HG02759 (cell line): ENCODE data around the gene OOSP4A.
"Not testable (repeated sequence)": the region's sequence is repeated elsewhere in the genome, so short reads cannot be mapped to it uniquely, and the experiment has no call there.

Experiments
- ATAC-seq: cut with Tn5 transposase; IDR thresholded peaks from one replicate; pipeline ENCODE4 v1.9.1; 2021; ENCODE audit warnings: mild to moderate bottlenecking, moderate library complexity; ENCODE audit not compliant: unreplicated experiment

OOSP4A gene

DNA sequence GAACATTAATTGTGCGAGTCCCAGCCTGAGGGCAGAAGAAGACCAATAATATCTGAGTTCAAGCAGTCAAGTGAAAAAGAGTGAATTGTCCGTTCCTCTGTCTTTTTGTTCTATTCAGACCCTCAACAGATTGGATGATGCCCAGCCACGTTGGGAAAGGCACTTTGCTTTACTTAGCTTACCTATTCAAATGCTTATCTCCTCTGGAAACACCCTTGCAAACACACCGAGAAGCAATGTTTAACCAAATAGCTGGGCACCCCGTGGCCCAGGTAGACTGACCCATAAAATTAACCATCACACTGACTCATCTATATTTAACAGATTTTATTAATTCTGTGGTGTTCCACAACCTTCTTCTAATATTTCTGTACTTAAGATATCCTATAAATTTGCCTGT, 9.3 kb downstream of the OOSP4A start:
- no peak for ATAC-seq

DNA sequence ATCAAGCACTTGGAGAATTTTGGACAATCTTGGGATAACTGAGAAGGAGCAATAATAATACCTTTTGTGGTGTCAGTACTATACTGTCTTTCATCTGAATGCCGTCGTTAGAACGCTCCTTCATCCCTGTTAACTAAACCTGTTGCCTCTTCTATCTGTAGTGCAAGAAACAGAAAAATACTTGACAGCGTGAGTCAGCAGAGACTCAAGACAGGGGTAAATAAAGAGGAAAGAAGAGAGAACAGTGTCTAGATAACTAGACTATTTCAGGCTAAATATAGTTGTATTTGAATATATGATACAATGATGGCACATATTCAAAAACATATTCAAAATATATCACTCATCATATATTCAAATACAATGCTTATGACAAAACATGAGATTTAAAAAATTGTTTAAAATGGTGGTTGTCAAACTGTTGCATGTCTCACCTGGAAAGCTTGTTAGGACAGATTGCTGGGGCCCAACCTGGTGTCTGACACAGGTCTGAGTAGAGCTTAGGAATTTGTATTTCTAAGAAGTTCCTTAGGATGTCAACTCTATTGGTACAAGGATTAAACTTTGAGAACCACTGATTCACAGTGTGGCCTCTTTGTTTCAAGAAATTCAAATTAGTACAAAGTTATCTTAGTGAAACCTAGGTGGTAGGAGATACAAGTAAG, 17.4 kb downstream of the OOSP4A start:
- no peak for ATAC-seq

DNA sequence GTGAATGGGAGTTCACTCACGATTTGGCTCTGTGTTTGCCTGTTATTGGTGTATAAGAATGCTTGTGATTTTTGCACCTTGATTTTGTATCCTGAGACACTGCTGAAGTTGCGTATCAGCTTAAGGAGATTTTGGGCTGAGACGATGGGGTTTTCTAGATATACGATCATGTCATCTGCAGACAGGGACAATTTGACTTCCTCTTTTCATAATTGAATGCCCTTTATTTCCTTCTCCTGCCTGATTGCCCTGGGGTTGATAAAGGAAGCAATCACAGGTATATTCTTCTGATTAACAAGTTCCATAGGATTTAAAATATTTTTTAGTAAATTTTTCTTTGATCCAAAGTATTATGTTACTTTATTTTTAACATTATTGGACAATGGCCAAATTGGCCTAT, 18.2 kb downstream of the OOSP4A start:
- ATAC-seq = not testable (repeated sequence)

DNA sequence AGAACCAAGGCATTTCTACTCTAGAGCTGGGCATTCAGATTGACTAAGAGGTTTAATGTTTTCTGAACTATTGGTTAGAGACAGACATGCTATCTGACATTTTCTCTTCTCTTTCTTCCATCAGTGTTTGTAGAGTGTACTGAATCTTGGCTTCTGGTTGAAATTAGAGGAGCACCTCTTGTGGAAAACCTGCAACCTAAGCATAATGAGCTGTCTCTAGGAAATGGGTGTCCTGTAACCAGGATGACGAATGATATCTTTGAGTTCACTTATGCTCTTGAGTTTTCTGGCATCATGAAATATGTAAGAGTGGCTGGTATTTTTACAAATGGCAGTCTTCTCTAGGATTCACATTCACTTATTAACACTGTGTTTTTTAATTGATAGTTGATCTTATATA, 19.4 kb downstream of the OOSP4A start:
- ATAC-seq = no peak

DNA sequence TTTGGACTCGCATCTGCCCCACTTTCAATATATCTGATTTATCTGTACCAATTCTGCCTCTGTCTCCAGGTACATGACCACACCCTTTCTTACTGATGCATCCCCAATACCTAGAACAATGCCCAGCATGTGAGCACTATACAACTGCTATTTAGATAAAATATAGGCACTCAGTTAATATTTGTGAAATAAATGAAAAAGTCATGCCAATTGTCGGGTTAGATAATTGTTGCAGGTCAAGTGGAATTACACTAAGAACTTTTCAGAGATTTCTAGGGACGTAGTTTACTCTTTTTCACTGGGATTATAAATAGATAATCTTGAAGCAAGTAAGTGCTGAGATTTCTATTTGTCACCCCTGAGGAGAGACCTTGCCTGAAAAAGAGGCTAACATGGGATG, 20.5 kb downstream of the OOSP4A start:
- no peak for ATAC-seq

DNA sequence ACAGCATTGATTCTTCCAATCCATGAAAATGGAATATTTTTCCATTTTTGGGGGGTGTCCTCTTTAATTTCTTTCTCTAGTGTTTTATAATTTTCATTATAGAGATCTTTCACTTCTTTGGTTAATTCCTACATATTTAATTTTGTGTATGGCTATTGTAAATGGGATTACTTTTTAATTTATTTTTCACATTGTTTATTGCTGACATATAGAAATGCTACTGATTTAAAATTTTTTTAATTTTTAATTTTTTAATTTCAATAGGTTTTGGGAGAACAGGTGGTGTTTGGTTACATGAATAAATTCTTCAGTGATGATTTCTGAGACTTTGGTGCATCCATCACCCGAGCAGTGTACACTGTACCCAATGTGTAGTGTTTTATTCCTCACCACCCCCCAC, 26.6 kb downstream of the OOSP4A start:
- no peak for ATAC-seq

DNA sequence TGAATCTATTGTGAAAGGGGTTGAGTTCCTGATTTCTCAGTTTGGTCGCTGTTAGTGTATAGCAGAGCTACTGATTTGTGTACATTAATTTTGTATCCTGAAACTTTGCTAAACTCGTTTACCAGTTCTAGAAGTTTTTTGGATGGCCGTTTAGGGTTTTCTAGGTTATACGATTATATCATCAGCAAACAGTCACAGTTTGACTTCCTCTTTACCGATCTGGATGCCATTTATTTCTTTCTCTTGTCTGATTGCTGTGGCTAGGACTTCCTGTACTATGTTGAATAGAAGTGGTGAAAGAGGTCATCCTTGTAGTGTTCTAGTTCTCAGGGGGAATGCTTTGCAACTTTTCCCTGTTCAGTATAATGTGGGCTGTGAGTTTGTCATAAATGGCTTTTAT, 28.6 kb downstream of the OOSP4A start:
- ATAC-seq = no peak

DNA sequence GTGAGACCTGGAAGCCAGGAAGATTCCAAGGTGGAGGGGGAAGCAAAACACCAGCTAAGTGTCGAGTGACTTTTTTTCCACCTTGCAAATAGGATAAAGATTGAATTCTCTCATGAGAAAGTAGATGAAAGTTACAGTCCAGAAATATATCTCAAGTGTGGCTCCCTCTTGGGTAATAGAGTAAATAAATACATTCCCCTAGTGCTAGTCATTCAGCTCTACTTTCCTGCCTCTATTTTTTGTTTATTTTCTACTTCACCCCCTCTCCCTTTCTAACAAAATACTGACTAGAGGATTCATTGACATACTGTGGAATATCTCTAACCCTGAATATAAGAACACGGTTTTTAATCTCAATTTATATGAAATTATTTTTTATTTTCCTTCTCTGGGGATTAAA, 34.0 kb downstream of the OOSP4A start:
- no peak for ATAC-seq

DNA sequence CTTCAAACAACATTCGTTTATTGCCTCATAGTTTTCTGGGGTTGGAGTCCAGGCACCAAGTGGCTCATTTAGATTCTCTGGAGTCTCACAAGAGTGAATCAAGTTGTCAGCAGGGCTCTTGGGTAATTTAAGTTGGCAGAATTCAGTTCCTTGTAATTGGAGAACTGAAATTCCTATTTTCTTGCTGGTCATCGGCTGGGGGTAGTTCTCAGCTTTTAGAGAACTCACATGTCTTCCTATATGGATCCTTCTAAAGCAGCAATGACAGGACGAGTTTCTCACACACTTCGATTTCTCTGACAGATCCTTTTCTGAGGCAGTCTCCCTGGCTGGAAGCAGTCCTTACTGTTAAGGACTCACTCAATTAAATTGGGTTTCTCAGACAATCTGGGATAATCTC, 35.9 kb downstream of the OOSP4A start:
- no peak for ATAC-seq

DNA sequence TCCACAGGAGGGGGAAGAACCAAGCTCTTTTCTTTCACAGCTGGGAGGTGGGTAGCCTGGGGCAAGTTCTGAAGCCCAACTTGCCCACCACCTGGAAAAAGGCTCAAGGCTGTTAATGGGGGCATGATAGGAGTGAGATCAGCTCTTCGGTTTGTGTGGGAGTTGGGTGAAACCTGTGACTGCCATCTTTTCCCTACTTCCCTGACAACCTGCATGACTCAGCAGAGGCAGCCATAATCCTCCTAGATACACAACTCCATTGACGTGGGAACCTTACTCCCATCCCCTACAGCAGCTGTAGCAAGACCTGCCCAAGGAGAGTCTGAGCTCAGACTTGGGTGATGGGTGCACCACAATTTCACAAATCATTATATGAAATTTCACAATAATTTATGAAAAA, 39.9 kb downstream of the OOSP4A start:
- ATAC-seq = no peak

DNA sequence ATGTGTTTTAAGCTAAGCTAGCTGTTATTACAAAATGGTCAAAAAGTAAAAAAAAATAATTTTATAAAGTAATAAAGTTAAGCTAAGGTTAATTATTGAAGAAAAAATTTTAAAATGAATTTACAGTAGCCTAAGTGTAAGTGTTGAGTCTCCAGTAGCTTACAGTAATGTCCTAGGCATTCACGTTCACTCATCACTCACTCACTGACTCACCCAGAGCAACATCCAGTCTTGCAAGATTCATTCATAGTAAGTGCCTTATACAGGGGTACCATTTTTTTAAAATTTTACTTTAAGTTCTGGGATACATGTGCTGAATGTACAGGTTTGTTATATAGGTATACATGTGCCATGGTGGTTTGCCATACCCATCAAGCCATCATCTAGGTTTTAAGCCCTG, 41.5 kb downstream of the OOSP4A start:
- ATAC-seq = no peak

DNA sequence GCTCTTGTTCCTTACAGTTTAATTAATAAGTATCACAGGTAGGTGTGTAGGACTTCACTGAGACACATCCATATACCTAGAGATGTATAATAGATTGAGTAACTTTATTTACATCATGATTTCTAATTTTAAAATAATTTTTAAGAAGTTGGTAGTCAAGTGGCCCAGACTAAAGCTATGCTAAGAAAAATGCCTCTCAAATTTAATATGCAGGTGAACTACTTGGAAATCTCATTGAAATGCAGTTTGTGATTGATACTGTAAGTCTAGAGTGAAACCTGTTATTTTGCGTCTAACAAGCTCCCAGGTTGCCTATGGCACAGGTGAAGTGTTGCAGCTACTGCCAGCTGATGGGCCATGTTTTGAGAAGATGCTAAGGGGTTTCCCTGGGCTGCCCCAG, 53.0 kb downstream of the OOSP4A start, which contains the start of gene OOSP4B:
TSS of gene OOSP4B (plus strand) at position 301 of the 400 bp plus-strand sequence.
- ATAC-seq = no peak

DNA sequence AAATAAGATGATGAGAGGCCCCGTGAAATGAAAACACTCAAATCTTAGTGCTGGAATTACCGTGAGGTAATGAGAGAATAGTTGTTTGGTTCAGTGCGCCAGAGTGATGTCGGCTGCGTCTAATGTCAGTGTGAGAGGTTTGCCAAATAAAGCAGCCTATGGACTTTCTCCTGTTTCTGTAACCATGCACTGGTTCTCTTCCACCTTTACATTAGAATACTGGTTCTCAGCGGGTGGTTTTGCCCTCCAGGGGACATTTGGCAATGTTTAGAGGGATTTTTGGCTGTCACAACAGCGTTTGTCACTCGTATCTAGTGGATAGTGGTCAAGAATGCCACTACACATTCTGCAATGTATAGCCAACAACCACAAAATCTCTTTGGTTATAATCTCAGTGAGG, 54.2 kb downstream of the OOSP4A start:
- ATAC-seq = no peak
